OCI-LY1 (cell line): ENCODE data around the gene UAP1.
"Not testable (repeated sequence)": the region's sequence is repeated elsewhere in the genome, so short reads cannot be mapped to it uniquely, and the experiment has no call there.

ENCODE experiments used
- H2AFZ ChIP-seq: fragments of 200-600 bp; sonication (generic), shearing (Covaris generic); 2 replicates; pipeline ENCODE4 v1.6.0; 2014; ENCODE audit warnings: antibody characterized with exemption, mild to moderate bottlenecking, low read length
- H3F3A ChIP-seq: fragments of 200-600 bp; sonication (generic), shearing (Covaris generic); 2 replicates; pipeline ENCODE4 v1.6.0; 2014; ENCODE audit warnings: mild to moderate bottlenecking, antibody characterized with exemption, low read length, moderate library complexity; ENCODE audit not compliant: insufficient read depth
- H3K27ac ChIP-seq: fragments of 200-600 bp; sonication (generic); 2 replicates; pipeline ENCODE4 v1.5.1; 2014; ENCODE audit warnings: low read length, mixed run types, mild to moderate bottlenecking, low read depth; ENCODE audit not compliant: poor library complexity, severe bottlenecking
- H3K27me3 ChIP-seq: fragments of 200-600 bp; sonication (generic); 2 replicates; pipeline ENCODE4 v1.6.0; 2014; ENCODE audit warnings: antibody characterized with exemption, mild to moderate bottlenecking, low read length, moderate library complexity; ENCODE audit not compliant: insufficient read depth
- H3K36me3 ChIP-seq: fragments of 200-600 bp; sonication (generic); 2 replicates; pipeline ENCODE4 v1.6.1; 2014; ENCODE audit warnings: mild to moderate bottlenecking, antibody characterized with exemption, low read length, moderate library complexity, mixed read lengths; ENCODE audit not compliant: insufficient read depth
- H3K4me1 ChIP-seq: fragments of 200-600 bp; sonication (generic); 2 replicates; pipeline ENCODE4 v1.5.1; 2014; ENCODE audit warnings: mild to moderate bottlenecking, low read length, moderate library complexity; ENCODE audit not compliant: insufficient read depth, severe bottlenecking
- H3K4me2 ChIP-seq: fragments of 200-600 bp; sonication (generic), shearing (Covaris generic); 2 replicates; pipeline ENCODE4 v1.6.1; 2014; ENCODE audit warnings: low read length
- H3K4me3 ChIP-seq: fragments of 200-600 bp; sonication (generic); 2 replicates; pipeline ENCODE4 v1.5.1; 2014; ENCODE audit warnings: low read length, low read depth, mild to moderate bottlenecking, mixed read lengths; ENCODE audit not compliant: poor library complexity, severe bottlenecking
- H3K79me2 ChIP-seq: fragments of 200-600 bp; shearing (Covaris generic); 2 replicates; pipeline ENCODE4 v1.6.1; 2016; ENCODE audit warnings: mixed run types, low read length, mixed read lengths; ENCODE audit not compliant: insufficient read depth
- H3K9ac ChIP-seq: fragments of 200-600 bp; sonication (generic), shearing (Covaris generic); 2 replicates; pipeline ENCODE4 v1.6.1; 2014; ENCODE audit warnings: mild to moderate bottlenecking, low read length, mixed read lengths
- H3K9me2 ChIP-seq: fragments of 200-600 bp; sonication (generic), shearing (Covaris generic); 2 replicates; pipeline ENCODE4 v1.6.1; 2014; ENCODE audit warnings: low read depth, mild to moderate bottlenecking, low read length, mixed read lengths
- H3K9me3 ChIP-seq: fragments of 200-600 bp; shearing (Covaris generic); 2 replicates; pipeline ENCODE4 v1.6.1; 2014; ENCODE audit warnings: low read length, mixed read lengths
- H4K20me1 ChIP-seq: fragments of 200-600 bp; sonication (generic), shearing (Covaris generic); 2 replicates; pipeline ENCODE4 v1.6.0; 2016; ENCODE audit warnings: mild to moderate bottlenecking, low read length; ENCODE audit not compliant: insufficient read depth
- CTCF ChIP-seq: fragments of 200-600 bp; sonication (generic), shearing (Covaris generic); IDR thresholded peaks from 2 replicates; pipeline ENCODE4 v1.5.1; 2017; ENCODE audit warnings: mild to moderate bottlenecking, antibody characterized with exemption, low read length, moderate library complexity, mixed read lengths
- EZH2 ChIP-seq: fragments of 200-600 bp; sonication (generic), shearing (Covaris generic); IDR thresholded peaks from 2 replicates; pipeline ENCODE4 v1.8.0; 2017; ENCODE audit warnings: borderline replicate concordance, mixed run types, mild to moderate bottlenecking, antibody characterized with exemption, low read length, moderate library complexity, mixed read lengths

The UAP1 gene

GRCh38 chr1:162590686-162591085 lies 29.2 kb downstream of the UAP1 start:
- H3F3A ChIP-seq = no peaks in the 10 kb centered on the region

GRCh38 chr1:162596514-162597170 lies 35.1 kb downstream of the UAP1 start:
- peaks cover 43% of the 10 kb centered on the region; the same call in 1 of the 2 replicates for H3K36me3 ChIP-seq
- no peaks in the 10 kb centered on the region for H3K79me2 ChIP-seq

More at GRCh38 chr1:162590686-162591085, 29.2 kb downstream of the UAP1 start:
- H3K4me3 ChIP-seq = no peak overlapping the region
- no peaks in the 10 kb centered on the region for H3K9me2 ChIP-seq
- H4K20me1 ChIP-seq = no peaks in the 10 kb centered on the region
- H3K27me3 ChIP-seq = no peaks in the 10 kb centered on the region
- no peak overlapping the region for H3K9ac ChIP-seq
- no peaks in the 10 kb centered on the region for H3K79me2 ChIP-seq
- H2AFZ ChIP-seq = no peak overlapping the region
- H3K4me2 ChIP-seq = no peak overlapping the region
- no peak overlapping the region for H3K27ac ChIP-seq
- H3K4me1 ChIP-seq = no peaks in the 10 kb centered on the region
- H3K36me3 ChIP-seq = peaks cover 51% of the 10 kb centered on the region; the same call in 1 of the 2 replicates
- H3K9me3 ChIP-seq = no peaks in the 10 kb centered on the region
- no peak for TF ChIP-seq EZH2
- TF ChIP-seq CTCF = no peak

DNA sequence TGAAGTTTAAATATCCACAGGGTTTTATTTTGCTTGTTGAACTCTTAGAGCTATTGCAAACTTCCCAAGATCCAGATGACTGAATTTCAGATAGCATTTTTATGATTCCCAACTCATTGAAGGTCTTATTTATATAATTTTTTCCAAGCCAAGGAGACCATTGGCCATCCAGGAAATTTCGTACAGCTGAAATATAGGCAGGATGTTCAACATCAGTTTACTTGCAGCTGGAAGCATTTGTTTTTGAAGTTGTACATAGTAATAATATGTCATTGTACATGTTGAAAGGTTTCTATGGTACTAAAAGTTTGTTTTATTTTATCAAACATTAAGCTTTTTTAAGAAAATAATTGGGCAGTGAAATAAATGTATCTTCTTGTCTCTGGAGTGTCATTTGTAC lies 37.9 kb downstream of the UAP1 start:
- H3F3A ChIP-seq = no peaks in the 10 kb centered on the region
- no peaks in the 10 kb centered on the region for H3K4me1 ChIP-seq
- no peak overlapping the region for H3K9ac ChIP-seq
- no peaks in the 10 kb centered on the region for H4K20me1 ChIP-seq
- H3K9me2 ChIP-seq = no peaks in the 10 kb centered on the region
- H3K9me3 ChIP-seq = no peaks in the 10 kb centered on the region
- H3K27ac ChIP-seq = no peak overlapping the region
- H3K36me3 ChIP-seq = peaks cover 32% of the 10 kb centered on the region
- no peaks in the 10 kb centered on the region for H3K79me2 ChIP-seq
- no peak overlapping the region for H3K4me3 ChIP-seq
- H3K4me2 ChIP-seq = no peak overlapping the region
- no peak for TF ChIP-seq EZH2
- no peak for TF ChIP-seq CTCF
- no peaks in the 10 kb centered on the region for H3K27me3 ChIP-seq
- no peak overlapping the region for H2AFZ ChIP-seq

More at GRCh38 chr1:162596514-162597170, 35.1 kb downstream of the UAP1 start:
- Histone ChIP-seq H3K27ac (no peak overlapping the region), H3F3A (no peaks in the 10 kb centered on the region), H2AFZ (no peak overlapping the region), H3K4me3 (no peak overlapping the region), H3K4me1 (no peaks in the 10 kb centered on the region), H4K20me1 (no peaks in the 10 kb centered on the region), H3K4me2 (no peak overlapping the region), H3K9me3 (no peaks in the 10 kb centered on the region), H3K9me2 (no peaks in the 10 kb centered on the region), H3K9ac (no peak overlapping the region), H3K27me3 (no peaks in the 10 kb centered on the region)
- TF ChIP-seq EZH2 = no peak
- no peak for TF ChIP-seq CTCF

GRCh38 chr1:162603117-162603516 lies 41.6 kb downstream of the UAP1 start:
- not testable (repeated sequence) for H2AFZ ChIP-seq, H3F3A ChIP-seq, H3K9ac ChIP-seq, H3K27ac ChIP-seq, H3K9me3 ChIP-seq, H3K4me3 ChIP-seq, H3K4me2 ChIP-seq, H3K9me2 ChIP-seq, H3K79me2 ChIP-seq, H4K20me1 ChIP-seq, H3K4me1 ChIP-seq, H3K27me3 ChIP-seq
- H3K36me3 ChIP-seq = peaks cover 15% of the 10 kb centered on the region
